GM23338 (cell line): ENCODE measurements around the gene TIAM1. TPM values are rescaled to one million over a fixed set of nuclear protein-coding genes. Genes with fewer than 3 reads are reported as not detected.

ENCODE experiments used
- ATAC-seq: fragments of 200-7000 bp; cut with Tn5 transposase; 3 replicates; pipeline ENCODE4 v1.9.1; 2020
- DNase-seq: peaks from one replicate; pipeline ENCODE4 v3.0.0-alpha.2; 2015; ENCODE audit warnings: low spot score
- H2AFZ ChIP-seq: fragments of 200-600 bp; sonication (generic); 2 replicates; pipeline ENCODE4 v1.8.0; 2016; ENCODE audit warnings: antibody characterized with exemption, mild to moderate bottlenecking, moderate library complexity
- H3F3A ChIP-seq: fragments of 200-600 bp; sonication (generic); replicated peaks from 2 replicates; pipeline ENCODE4 v1.8.0; 2017; ENCODE audit warnings: antibody characterized with exemption, mixed run types, low read depth
- H3K27ac ChIP-seq: fragments of 200-600 bp; sonication (generic); 2 replicates; pipeline ENCODE4 v1.6.1; 2016; ENCODE audit warnings: low read depth
- H3K27me3 ChIP-seq: fragments of 200-600 bp; sonication (generic); 2 replicates; pipeline ENCODE4 v1.8.0; 2016; ENCODE audit warnings: mild to moderate bottlenecking, mixed run types, moderate library complexity; ENCODE audit not compliant: insufficient read depth
- H3K36me3 ChIP-seq: fragments of 200-600 bp; sonication (generic); 2 replicates; pipeline ENCODE4 v1.8.0; 2016; ENCODE audit warnings: mild to moderate bottlenecking; ENCODE audit not compliant: insufficient read depth
- H3K4me1 ChIP-seq: fragments of 200-600 bp; sonication (generic); 2 replicates; pipeline ENCODE4 v1.8.0; 2016; ENCODE audit warnings: mild to moderate bottlenecking, moderate library complexity; ENCODE audit not compliant: insufficient read depth
- H3K4me2 ChIP-seq: fragments of 200-600 bp; sonication (generic); 2 replicates; pipeline ENCODE4 v1.7.1; 2017; ENCODE audit warnings: mixed run types
- H3K4me3 ChIP-seq: fragments of 200-600 bp; sonication (generic); 2 replicates; pipeline ENCODE4 v1.6.1; 2016; ENCODE audit warnings: mixed run types
- H3K79me2 ChIP-seq: fragments of 200-600 bp; sonication (generic); replicated peaks from 2 replicates; pipeline ENCODE4 v1.8.0; 2017; ENCODE audit warnings: mild to moderate bottlenecking; ENCODE audit not compliant: insufficient read depth
- H3K9me2 ChIP-seq: fragments of 200-600 bp; sonication (generic); 2 replicates; pipeline ENCODE4 v1.8.0; 2017; ENCODE audit not compliant: insufficient read depth
- H4K20me1 ChIP-seq: fragments of 200-600 bp; sonication (generic); replicated peaks from 2 replicates; pipeline ENCODE4 v1.8.0; 2017; ENCODE audit warnings: mild to moderate bottlenecking; ENCODE audit not compliant: insufficient read depth
- H3K27ac Mint-ChIP-seq: 2 replicates; pipeline ENCODE4 v1.8.0; 2020; ENCODE audit warnings: inconsistent platforms, mild to moderate bottlenecking, moderate library complexity, mixed read lengths
- H3K27me3 Mint-ChIP-seq: 3 replicates; pipeline ENCODE4 v1.8.0; 2022; ENCODE audit warnings: low read depth, mild to moderate bottlenecking, moderate library complexity, mixed read lengths, inconsistent platforms; ENCODE audit not compliant: insufficient read depth, poor library complexity
- H3K36me3 Mint-ChIP-seq: 3 replicates; pipeline ENCODE4 v1.8.0; 2021; ENCODE audit warnings: low read depth, mild to moderate bottlenecking, inconsistent platforms, moderate library complexity, mixed read lengths
- H3K4me1 Mint-ChIP-seq: 3 replicates; pipeline ENCODE4 v1.8.0; 2020; ENCODE audit warnings: mild to moderate bottlenecking, inconsistent platforms, mixed read lengths
- H3K4me3 Mint-ChIP-seq: 3 replicates; pipeline ENCODE4 v1.8.0; 2021; ENCODE audit warnings: moderate library complexity, mild to moderate bottlenecking, inconsistent platforms, mixed read lengths
- H3K9me3 Mint-ChIP-seq: 3 replicates; pipeline ENCODE4 v1.8.0; 2020; ENCODE audit warnings: moderate library complexity, mild to moderate bottlenecking, inconsistent platforms, mixed read lengths
- EZH2phosphoT487 ChIP-seq: fragments of 200-600 bp; sonication (generic); IDR thresholded peaks from one replicate; pipeline ENCODE4 v1.8.1; 2018; ENCODE audit warnings: antibody characterized with exemption; ENCODE audit not compliant: unreplicated experiment
- NANOG ChIP-seq: IDR thresholded peaks from 2 replicates; pipeline ENCODE4 v1.6.1; 2016; ENCODE audit warnings: antibody characterized with exemption, borderline replicate concordance
- POLR2AphosphoS5 ChIP-seq: IDR thresholded peaks from 2 replicates; pipeline ENCODE4 v1.6.1; 2016; ENCODE audit warnings: antibody characterized with exemption, low read depth
- REST ChIP-seq: IDR thresholded peaks from one replicate; pipeline ENCODE4 v1.6.1; 2018; ENCODE audit warnings: antibody characterized with exemption; ENCODE audit not compliant: unreplicated experiment
- ZNF462 ChIP-seq: fragments of 250-450 bp; sonication (Bioruptor Pico); IDR thresholded peaks from 2 replicates; pipeline ENCODE4 v1.5.0; 2020; ENCODE audit warnings: mild to moderate bottlenecking, moderate library complexity
- polyA plus RNA-seq: library from polyadenylated mRNA; unstranded; fragments of >200 nt; fragmentation: Nextera tagmentation; extraction: Ambion mirVana; gene quantifications from 2 replicates; pipeline ENCODE4 v1.2.1, GENCODE V29; 2016
- total RNA-seq: library from RNA; depleted of rRNA; stranded (reverse); fragments of >200 nt; shearing (Covaris generic); gene quantifications from 2 replicates; pipeline ENCODE4 v1.2.3, GENCODE V29; 2014

Gene TIAM1
- total and polyA plus RNA-seq, 2 experiments from 2014 or later, result 18.5 to 20.0 TPM

GRCh38 chr21:31232344-31232743, 111.7 kb downstream of the TIAM1 start:
- no peaks in the 10 kb centered on the region for H3K4me1 ChIP-seq
- H3K36me3 Mint-ChIP-seq, result 0 out of 3 replicates have a peak, but pooled peaks cover 3% of the 10 kb centered on the region
- no peaks in the 10 kb centered on the region; the same call in 2 of the 3 replicates for H3K9me3 Mint-ChIP-seq
- H3K27me3 Mint-ChIP-seq, result no peaks in the 10 kb centered on the region
- ATAC-seq, result no peak
- no peaks in the 10 kb centered on the region for H3K9me2 ChIP-seq
- H3K79me2 ChIP-seq, result no peaks in the 10 kb centered on the region
- no peaks in the 10 kb centered on the region; the same call in 1 of the 2 replicates for H3K36me3 ChIP-seq
- H3K27ac Mint-ChIP-seq, result no peak overlapping the region
- no peaks in the 10 kb centered on the region for H3K4me1 Mint-ChIP-seq
- H3K27me3 ChIP-seq, result no peaks in the 10 kb centered on the region
- no peak for DNase-seq
- no peak overlapping the region for H3K4me2 ChIP-seq
- no peaks in the 10 kb centered on the region for H3F3A ChIP-seq
- H2AFZ ChIP-seq, result no peak overlapping the region
- no peak overlapping the region for H3K4me3 ChIP-seq
- no peak for TF ChIP-seq POLR2AphosphoS5
- no peak for TF ChIP-seq REST
- TF ChIP-seq EZH2phosphoT487, result no peak
- TF ChIP-seq ZNF462 (CRISPR knock-in tag), result no peak
- no peak for TF ChIP-seq NANOG
- H3K27ac ChIP-seq, result no peak overlapping the region
- no peak overlapping the region for H3K4me3 Mint-ChIP-seq
- no peaks in the 10 kb centered on the region; the same call in 1 of the 2 replicates for H4K20me1 ChIP-seq
